HEK293 (cell line): ENCODE results near the gene TNFRSF18.

ENCODE experiments used
- CTCF ChIA-PET: fragments of 350-600 bp; formaldehyde crosslinking; extraction: SDS; loops from one replicate; lab custom pipeline; 2021; ENCODE audit warnings: antibody characterized with exemption; lab: Yijun Ruan, JAX
- POLR2A ChIA-PET: fragments of 300-600 bp; formaldehyde crosslinking; extraction: SDS; loops from one replicate; lab custom pipeline; 2020; ENCODE audit warnings: antibody characterized with exemption, inconsistent platforms; lab: Yijun Ruan, JAX
- H3K27ac ChIP-seq: fragments of 200-500 bp; sonication (Bioruptor generic); 2 replicates; pipeline ENCODE4 v1.5.1; 2014; ENCODE audit warnings: low read depth, low read length, control low read depth, inconsistent platforms; ENCODE audit errors: extremely low read depth
- H3K36me3 ChIP-seq, 2 experiments: fragments of 200-500 bp in 1 of 2; sonication (Bioruptor generic) in 1 of 2; 1 replicate in 1 of 2; 2 replicates in 1 of 2; pipeline ENCODE4 v1.5.1; 2014 to 2017; ENCODE audit warnings: inconsistent platforms in 2 of 2, low read length in 2 of 2; ENCODE audit not compliant: control insufficient read depth in 2 of 2, insufficient read depth in 1 of 2
- H3K4me1 ChIP-seq: fragments of 200-500 bp; sonication (Bioruptor generic); 2 replicates; pipeline ENCODE4 v1.5.1; 2014; ENCODE audit warnings: mild to moderate bottlenecking, low read length, inconsistent platforms; ENCODE audit not compliant: control insufficient read depth, insufficient read depth
- H3K4me3 ChIP-seq: 2 replicates; pipeline ENCODE4 v1.5.1; 2011; ENCODE audit warnings: low read depth, mild to moderate bottlenecking, control low read depth, low read length, moderate library complexity
- H3K9me3 ChIP-seq: fragments of 200-500 bp; sonication (Bioruptor generic); 2 replicates; pipeline ENCODE4 v1.5.1; 2014; ENCODE audit warnings: low read depth, low read length, inconsistent platforms; ENCODE audit not compliant: control insufficient read depth, insufficient read depth
- BCL11B ChIP-seq: fragments of 450-650 bp; formaldehyde crosslinking; IDR thresholded peaks from 2 replicates; pipeline ENCODE4 v1.5.1; 2016; ENCODE audit warnings: low read depth, missing biosample characterization, missing genetic modification characterization
- GFI1B ChIP-seq: fragments of 450-650 bp; formaldehyde crosslinking; IDR thresholded peaks from 2 replicates; pipeline ENCODE4 v1.5.1; 2016; ENCODE audit warnings: missing biosample characterization, missing genetic modification characterization
- GLIS2 ChIP-seq: fragments of 450-650 bp; formaldehyde crosslinking; IDR thresholded peaks from 2 replicates; pipeline ENCODE4 v1.5.1; 2016; ENCODE audit warnings: missing biosample characterization, missing genetic modification characterization
- KLF9 ChIP-seq: fragments of 450-650 bp; formaldehyde crosslinking; IDR thresholded peaks from 2 replicates; pipeline ENCODE4 v1.5.1; 2016; ENCODE audit warnings: missing biosample characterization, missing genetic modification characterization, low read depth
- OVOL3 ChIP-seq: fragments of 450-650 bp; formaldehyde crosslinking; IDR thresholded peaks from 2 replicates; pipeline ENCODE4 v1.5.1; 2016; ENCODE audit warnings: missing biosample characterization, missing genetic modification characterization
- RBAK ChIP-seq: fragments of 450-650 bp; formaldehyde crosslinking; IDR thresholded peaks from 2 replicates; pipeline ENCODE4 v1.5.1; 2016; ENCODE audit warnings: missing biosample characterization, missing genetic modification characterization
- WT1 ChIP-seq: fragments of 450-650 bp; formaldehyde crosslinking; IDR thresholded peaks from 2 replicates; pipeline ENCODE4 v1.5.1; 2016; ENCODE audit warnings: missing biosample characterization, missing genetic modification characterization
- ZBTB7A ChIP-seq: fragments of 450-650 bp; formaldehyde crosslinking; IDR thresholded peaks from 2 replicates; pipeline ENCODE4 v1.5.1; 2016; ENCODE audit warnings: low read depth, missing biosample characterization, missing genetic modification characterization
- ZBTB8A ChIP-seq: fragments of 450-650 bp; formaldehyde crosslinking; IDR thresholded peaks from 2 replicates; pipeline ENCODE4 v1.5.1; 2016; ENCODE audit warnings: missing biosample characterization, missing genetic modification characterization
- ZNF169 ChIP-seq: fragments of 450-650 bp; formaldehyde crosslinking; IDR thresholded peaks from 2 replicates; pipeline ENCODE4 v1.5.1; 2016; ENCODE audit warnings: missing biosample characterization, missing genetic modification characterization
- ZNF221 ChIP-seq: fragments of 450-650 bp; formaldehyde crosslinking; IDR thresholded peaks from 2 replicates; pipeline ENCODE4 v1.5.1; 2017; ENCODE audit warnings: missing biosample characterization, missing genetic modification characterization, borderline replicate concordance
- ZNF223 ChIP-seq: fragments of 450-650 bp; formaldehyde crosslinking; IDR thresholded peaks from 2 replicates; pipeline ENCODE4 v1.5.1; 2016; ENCODE audit warnings: missing biosample characterization, missing genetic modification characterization
- ZNF335 ChIP-seq: fragments of 450-650 bp; formaldehyde crosslinking; conservative IDR thresholded peaks from 2 replicates; pipeline ENCODE4 v1.5.1; 2016; ENCODE audit warnings: missing biosample characterization, missing genetic modification characterization
- ZNF473 ChIP-seq: fragments of 450-650 bp; formaldehyde crosslinking; IDR thresholded peaks from 2 replicates; pipeline ENCODE4 v1.5.1; 2017; ENCODE audit warnings: missing biosample characterization, missing genetic modification characterization
- ZNF549 ChIP-seq: fragments of 450-650 bp; IDR thresholded peaks from 2 replicates; pipeline ENCODE4 v1.5.1; 2018; ENCODE audit warnings: missing biosample characterization, missing genetic modification characterization, mild to moderate bottlenecking, inconsistent platforms, moderate library complexity
- ZNF629 ChIP-seq: fragments of 450-650 bp; formaldehyde crosslinking; IDR thresholded peaks from 2 replicates; pipeline ENCODE4 v1.5.1; 2017; ENCODE audit warnings: missing biosample characterization, missing genetic modification characterization
- ZNF776 ChIP-seq: fragments of 450-650 bp; formaldehyde crosslinking; IDR thresholded peaks from 2 replicates; pipeline ENCODE4 v1.5.0; 2017; ENCODE audit warnings: missing biosample characterization, missing genetic modification characterization, borderline replicate concordance
- TF ChIP-seq, protein P1 (sequence below): fragments of 450-650 bp; formaldehyde crosslinking; IDR thresholded peaks from 2 replicates; pipeline ENCODE4 v1.5.1; 2016; ENCODE audit warnings: missing biosample characterization, missing genetic modification characterization
- TF ChIP-seq, protein P2 (sequence below): fragments of 450-650 bp; formaldehyde crosslinking; IDR thresholded peaks from 2 replicates; pipeline ENCODE4 v1.5.1; 2016; ENCODE audit warnings: missing biosample characterization, missing genetic modification characterization
- TF ChIP-seq, protein P3 (sequence below): fragments of 450-650 bp; formaldehyde crosslinking; IDR thresholded peaks from 2 replicates; pipeline ENCODE4 v1.5.1; 2016; ENCODE audit warnings: missing biosample characterization, missing genetic modification characterization
- TF ChIP-seq, protein P4 (sequence below): fragments of 450-650 bp; formaldehyde crosslinking; IDR thresholded peaks from 2 replicates; pipeline ENCODE4 v1.5.1; 2016; ENCODE audit warnings: missing biosample characterization, missing genetic modification characterization

The TNFRSF18 gene

DNA sequence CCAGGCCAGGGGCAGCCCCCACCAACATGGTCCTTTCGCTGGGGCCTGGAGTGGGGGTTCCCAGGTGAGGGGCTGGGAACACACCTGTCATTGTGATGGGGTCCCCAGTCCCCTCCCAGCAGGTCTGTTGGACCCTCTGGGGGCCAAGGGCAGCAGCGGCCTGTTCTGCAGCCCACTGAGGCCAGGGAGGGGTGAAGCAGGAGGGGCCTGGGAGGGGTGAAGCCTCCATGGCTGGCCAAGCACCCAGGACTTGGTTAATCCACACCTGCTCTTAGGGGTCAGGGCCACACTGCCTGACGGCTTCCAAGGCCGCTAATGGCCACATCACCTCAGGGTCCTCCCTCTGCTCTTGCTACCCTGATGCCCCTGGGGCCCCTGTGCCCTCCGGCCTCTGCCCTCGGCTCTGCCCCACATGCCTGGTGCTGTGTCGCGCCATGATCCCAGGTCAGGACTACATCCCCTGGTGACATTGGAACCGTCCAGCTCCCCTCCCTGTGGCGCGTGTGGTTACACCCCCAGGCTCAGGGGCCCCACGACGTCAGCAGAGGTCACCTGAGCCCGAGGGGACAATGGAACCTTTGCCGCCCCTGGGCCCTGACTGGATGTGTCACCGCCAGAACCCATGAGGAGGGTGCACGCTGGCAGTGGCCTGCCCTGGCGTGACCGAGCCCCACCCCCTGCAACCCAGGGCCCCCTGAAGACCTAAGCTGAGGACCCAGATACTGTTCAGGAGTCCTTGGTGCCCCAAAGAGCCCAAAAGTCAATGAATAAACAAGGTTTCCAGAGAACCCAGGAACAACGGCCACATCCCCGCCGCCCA is 7.0 kb downstream of the TNFRSF18 start:
- POLR2A ChIA-PET = interaction anchor here (0.5 to 0.9 kb wide), 2 partner anchors 10 to 16 kb away, joined by 3 to 5 read pairs; no protein-coding TSS in a partner anchor
- no peak overlapping the region for H3K27ac ChIP-seq
- no peak overlapping the region for H3K4me3 ChIP-seq
- H3K4me1 ChIP-seq = no peaks in the 10 kb centered on the region
- no peak for TF ChIP-seq ZNF629 (tag by site-specific recombination)
- no peak for TF ChIP-seq ZNF169
- no peak for TF ChIP-seq GFI1B (tag by site-specific recombination)
- TF ChIP-seq ZNF221 (tag by site-specific recombination) = no peak
- TF ChIP-seq, protein P1, sequence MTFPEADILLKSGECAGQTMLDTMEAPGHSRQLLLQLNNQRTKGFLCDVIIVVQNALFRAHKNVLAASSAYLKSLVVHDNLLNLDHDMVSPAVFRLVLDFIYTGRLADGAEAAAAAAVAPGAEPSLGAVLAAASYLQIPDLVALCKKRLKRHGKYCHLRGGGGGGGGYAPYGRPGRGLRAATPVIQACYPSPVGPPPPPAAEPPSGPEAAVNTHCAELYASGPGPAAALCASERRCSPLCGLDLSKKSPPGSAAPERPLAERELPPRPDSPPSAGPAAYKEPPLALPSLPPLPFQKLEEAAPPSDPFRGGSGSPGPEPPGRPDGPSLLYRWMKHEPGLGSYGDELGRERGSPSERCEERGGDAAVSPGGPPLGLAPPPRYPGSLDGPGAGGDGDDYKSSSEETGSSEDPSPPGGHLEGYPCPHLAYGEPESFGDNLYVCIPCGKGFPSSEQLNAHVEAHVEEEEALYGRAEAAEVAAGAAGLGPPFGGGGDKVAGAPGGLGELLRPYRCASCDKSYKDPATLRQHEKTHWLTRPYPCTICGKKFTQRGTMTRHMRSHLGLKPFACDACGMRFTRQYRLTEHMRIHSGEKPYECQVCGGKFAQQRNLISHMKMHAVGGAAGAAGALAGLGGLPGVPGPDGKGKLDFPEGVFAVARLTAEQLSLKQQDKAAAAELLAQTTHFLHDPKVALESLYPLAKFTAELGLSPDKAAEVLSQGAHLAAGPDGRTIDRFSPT (tag by site-specific recombination) = peak; percentile 51; the same call in 1 of the 2 replicates
- no peak for TF ChIP-seq ZNF223
- peak; percentile 21; the same call in 1 of the 2 replicates for TF ChIP-seq BCL11B (tag by site-specific recombination)
- TF ChIP-seq GLIS2 = 0 out of 2 replicates have a peak, but pooled peaks have one; percentile 12
- 0 out of 2 replicates have a peak, but pooled peaks have one; percentile 12 for TF ChIP-seq ZNF335 (tag by site-specific recombination)
- TF ChIP-seq, protein P2, sequence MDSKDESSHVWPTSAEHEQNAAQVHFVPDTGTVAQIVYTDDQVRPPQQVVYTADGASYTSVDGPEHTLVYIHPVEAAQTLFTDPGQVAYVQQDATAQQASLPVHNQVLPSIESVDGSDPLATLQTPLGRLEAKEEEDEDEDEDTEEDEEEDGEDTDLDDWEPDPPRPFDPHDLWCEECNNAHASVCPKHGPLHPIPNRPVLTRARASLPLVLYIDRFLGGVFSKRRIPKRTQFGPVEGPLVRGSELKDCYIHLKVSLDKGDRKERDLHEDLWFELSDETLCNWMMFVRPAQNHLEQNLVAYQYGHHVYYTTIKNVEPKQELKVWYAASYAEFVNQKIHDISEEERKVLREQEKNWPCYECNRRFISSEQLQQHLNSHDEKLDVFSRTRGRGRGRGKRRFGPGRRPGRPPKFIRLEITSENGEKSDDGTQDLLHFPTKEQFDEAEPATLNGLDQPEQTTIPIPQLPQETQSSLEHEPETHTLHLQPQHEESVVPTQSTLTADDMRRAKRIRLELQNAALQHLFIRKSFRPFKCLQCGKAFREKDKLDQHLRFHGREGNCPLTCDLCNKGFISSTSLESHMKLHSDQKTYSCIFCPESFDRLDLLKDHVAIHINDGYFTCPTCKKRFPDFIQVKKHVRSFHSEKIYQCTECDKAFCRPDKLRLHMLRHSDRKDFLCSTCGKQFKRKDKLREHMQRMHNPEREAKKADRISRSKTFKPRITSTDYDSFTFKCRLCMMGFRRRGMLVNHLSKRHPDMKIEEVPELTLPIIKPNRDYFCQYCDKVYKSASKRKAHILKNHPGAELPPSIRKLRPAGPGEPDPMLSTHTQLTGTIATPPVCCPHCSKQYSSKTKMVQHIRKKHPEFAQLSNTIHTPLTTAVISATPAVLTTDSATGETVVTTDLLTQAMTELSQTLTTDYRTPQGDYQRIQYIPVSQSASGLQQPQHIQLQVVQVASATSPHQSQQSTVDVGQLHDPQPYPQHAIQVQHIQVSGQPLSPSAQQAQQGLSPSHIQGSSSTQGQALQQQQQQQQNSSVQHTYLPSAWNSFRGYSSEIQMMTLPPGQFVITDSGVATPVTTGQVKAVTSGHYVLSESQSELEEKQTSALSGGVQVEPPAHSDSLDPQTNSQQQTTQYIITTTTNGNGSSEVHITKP (tag by site-specific recombination) = peak; percentile 80
- TF ChIP-seq ZBTB8A = peak; percentile 33; the same call in 1 of the 2 replicates
- TF ChIP-seq, protein P3, sequence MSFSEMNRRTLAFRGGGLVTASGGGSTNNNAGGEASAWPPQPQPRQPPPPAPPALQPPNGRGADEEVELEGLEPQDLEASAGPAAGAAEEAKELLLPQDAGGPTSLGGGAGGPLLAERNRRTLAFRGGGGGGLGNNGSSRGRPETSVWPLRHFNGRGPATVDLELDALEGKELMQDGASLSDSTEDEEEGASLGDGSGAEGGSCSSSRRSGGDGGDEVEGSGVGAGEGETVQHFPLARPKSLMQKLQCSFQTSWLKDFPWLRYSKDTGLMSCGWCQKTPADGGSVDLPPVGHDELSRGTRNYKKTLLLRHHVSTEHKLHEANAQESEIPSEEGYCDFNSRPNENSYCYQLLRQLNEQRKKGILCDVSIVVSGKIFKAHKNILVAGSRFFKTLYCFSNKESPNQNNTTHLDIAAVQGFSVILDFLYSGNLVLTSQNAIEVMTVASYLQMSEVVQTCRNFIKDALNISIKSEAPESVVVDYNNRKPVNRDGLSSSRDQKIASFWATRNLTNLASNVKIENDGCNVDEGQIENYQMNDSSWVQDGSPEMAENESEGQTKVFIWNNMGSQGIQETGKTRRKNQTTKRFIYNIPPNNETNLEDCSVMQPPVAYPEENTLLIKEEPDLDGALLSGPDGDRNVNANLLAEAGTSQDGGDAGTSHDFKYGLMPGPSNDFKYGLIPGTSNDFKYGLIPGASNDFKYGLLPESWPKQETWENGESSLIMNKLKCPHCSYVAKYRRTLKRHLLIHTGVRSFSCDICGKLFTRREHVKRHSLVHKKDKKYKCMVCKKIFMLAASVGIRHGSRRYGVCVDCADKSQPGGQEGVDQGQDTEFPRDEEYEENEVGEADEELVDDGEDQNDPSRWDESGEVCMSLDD = 0 out of 2 replicates have a peak, but pooled peaks have one; percentile 19
- no peaks in the 10 kb centered on the region for H3K9me3 ChIP-seq
- CTCF ChIA-PET = no interaction called here
- no peaks in the 10 kb centered on the region for H3K36me3 ChIP-seq

DNA sequence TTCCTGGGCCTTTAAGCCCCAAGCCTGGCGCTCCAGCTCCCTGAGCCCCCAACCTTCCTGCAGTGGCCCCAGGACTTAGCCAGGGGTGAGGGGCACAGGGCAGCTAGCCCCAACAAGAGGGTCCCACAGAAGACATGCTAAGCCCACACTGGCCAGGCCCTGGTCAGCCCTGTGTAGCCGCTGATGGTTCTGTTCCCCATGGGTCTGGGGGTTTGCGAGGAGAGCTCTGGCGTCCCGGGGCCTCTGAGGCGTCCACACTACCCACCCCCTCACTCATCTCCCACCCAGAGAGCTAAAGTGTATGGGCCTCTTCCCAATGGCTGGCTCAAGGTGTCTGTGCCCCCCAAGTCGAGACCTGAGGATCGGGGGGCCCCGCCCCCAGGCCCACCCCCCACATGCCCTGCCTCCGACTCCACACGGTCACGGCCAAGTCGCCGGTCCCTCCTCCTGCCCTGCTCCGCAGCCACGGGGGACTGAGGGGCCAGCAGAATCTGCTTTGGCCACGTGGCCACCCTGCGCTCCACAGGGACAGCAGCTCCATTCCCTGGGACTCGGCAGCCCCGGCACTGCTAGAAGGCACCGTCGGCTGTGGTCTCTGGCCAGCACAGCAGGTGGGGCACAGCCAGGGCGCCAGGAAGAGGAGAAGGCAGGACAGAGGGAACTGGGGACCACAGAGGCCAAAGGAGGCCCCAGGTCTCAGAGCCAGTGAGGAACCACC is 7.8 kb downstream of the TNFRSF18 start:
- H3K9me3 ChIP-seq = no peaks in the 10 kb centered on the region
- no peak overlapping the region for H3K27ac ChIP-seq
- no peaks in the 10 kb centered on the region for H3K4me1 ChIP-seq
- no peak overlapping the region for H3K4me3 ChIP-seq
- POLR2A ChIA-PET = interaction anchor here (0.9 kb wide), 1 partner anchor 17 kb away, joined by 3 read pairs; no protein-coding TSS in a partner anchor
- H3K36me3 ChIP-seq = no peaks in the 10 kb centered on the region
- CTCF ChIA-PET = no interaction called here
- TF ChIP-seq ZNF776 (tag by site-specific recombination) (no peak), RBAK (no peak), ZNF629 (tag by site-specific recombination) (no peak), KLF9 (tag by site-specific recombination) (no peak), WT1 (tag by site-specific recombination) (no peak), OVOL3 (tag by site-specific recombination) (no peak), ZNF473 (no peak), ZBTB7A (no peak), ZNF549 (tag by site-specific recombination) (no peak)
- TF ChIP-seq, protein P4, sequence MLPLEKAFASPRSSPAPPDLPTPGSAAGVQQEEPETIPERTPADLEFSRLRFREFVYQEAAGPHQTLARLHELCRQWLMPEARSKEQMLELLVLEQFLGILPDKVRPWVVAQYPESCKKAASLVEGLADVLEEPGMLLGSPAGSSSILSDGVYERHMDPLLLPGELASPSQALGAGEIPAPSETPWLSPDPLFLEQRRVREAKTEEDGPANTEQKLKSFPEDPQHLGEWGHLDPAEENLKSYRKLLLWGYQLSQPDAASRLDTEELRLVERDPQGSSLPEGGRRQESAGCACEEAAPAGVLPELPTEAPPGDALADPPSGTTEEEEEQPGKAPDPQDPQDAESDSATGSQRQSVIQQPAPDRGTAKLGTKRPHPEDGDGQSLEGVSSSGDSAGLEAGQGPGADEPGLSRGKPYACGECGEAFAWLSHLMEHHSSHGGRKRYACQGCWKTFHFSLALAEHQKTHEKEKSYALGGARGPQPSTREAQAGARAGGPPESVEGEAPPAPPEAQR = no peak
